Activated CD8-positive, alpha-beta T cell treated with anti-CD3 and anti-CD28 coated beads for 36 hours (primary cell): Measurements from ENCODE around the gene GPATCH8. TPM values are rescaled to one million over a fixed set of nuclear protein-coding genes. Genes with fewer than 3 reads are reported as not detected.
A peak's percentile ranks its signal among the peaks of the same experiment; 100 is the strongest.

ENCODE experiments used
- ATAC-seq: fragments of 200-7000 bp; cut with Tn5 transposase; one replicate; pipeline ENCODE4 v1.10.0; 2021; ENCODE audit warnings: mild to moderate bottlenecking, moderate library complexity
- CTCF ChIA-PET: fragments of 350-600 bp; sonication (Branson Sonifier 250); formaldehyde crosslinking; loops from one replicate; lab custom pipeline; 2021; ENCODE audit warnings: antibody characterized with exemption; lab: Charles Lee
- POLR2A ChIA-PET: fragments of 350-600 bp; sonication (Branson Sonifier 250); formaldehyde crosslinking; loops from one replicate; lab custom pipeline; 2021; ENCODE audit warnings: antibody characterized with exemption; lab: Charles Lee
- DNase-seq: peaks from one replicate; pipeline ENCODE4 v3.0.0-alpha.2; 2020
- H3K27ac Mint-ChIP-seq: one replicate; pipeline ENCODE4 v1.8.0; 2021; ENCODE audit warnings: mild to moderate bottlenecking, mixed read lengths
- H3K27me3 Mint-ChIP-seq: one replicate; pipeline ENCODE4 v1.8.0; 2021; ENCODE audit warnings: mixed read lengths
- H3K36me3 Mint-ChIP-seq: one replicate; pipeline ENCODE4 v1.8.0; 2021; ENCODE audit warnings: low read depth, mixed read lengths
- H3K4me1 Mint-ChIP-seq: one replicate; pipeline ENCODE4 v1.8.0; 2021; ENCODE audit warnings: low read depth, mixed read lengths
- H3K4me3 Mint-ChIP-seq: one replicate; pipeline ENCODE4 v1.8.0; 2021; ENCODE audit warnings: mild to moderate bottlenecking, moderate library complexity, mixed read lengths
- H3K9me3 Mint-ChIP-seq: one replicate; pipeline ENCODE4 v1.8.0; 2021; ENCODE audit warnings: mixed read lengths
- CTCF ChIP-seq: fragments of 200-600 bp; IDR thresholded peaks from one replicate; pipeline ENCODE4 v1.8.0; 2022; ENCODE audit warnings: antibody characterized with exemption, mild to moderate bottlenecking
- intact Hi-C: fragments of 100-400 bp; cut with micrococcal nuclease; formaldehyde crosslinking; loops from one replicate; pipeline ENCODE4 v1.10.0; 2022
- total RNA-seq, 2 experiments: library from RNA; stranded (reverse); gene quantifications; one replicate each; pipeline ENCODE4 v1.2.3, GENCODE V29; 2021

GPATCH8 gene
- total RNA-seq, 2 experiments from 2014 or later, result 34.0 to 36.8 TPM

GRCh38 chr17:44502598-44503146 is 534 bp downstream of the GPATCH8 start:
- Mint-ChIP-seq H3K36me3 (peaks cover 3% of the 10 kb centered on the region), H3K27me3 (no peaks in the 10 kb centered on the region), H3K4me1 (peaks cover 35% of the 10 kb centered on the region), H3K9me3 (no peaks in the 10 kb centered on the region), H3K27ac (peak overlapping the region; percentile 89), H3K4me3 (peak overlapping the region; percentile 92)
- intact Hi-C loops, result no loop called here
- TF ChIP-seq CTCF, result no peak
- POLR2A ChIA-PET, result interaction anchor here (1.0 to 1.3 kb wide), 4 partner anchors 9 to 96 kb away, joined by 3 to 6 read pairs (median 4); no protein-coding TSS in a partner anchor
- CTCF ChIA-PET, result interaction anchor here (0.6 to 1.6 kb wide), 5 partner anchors 9 to 293 kb away, joined by 3 to 6 read pairs (median 3); no protein-coding TSS in a partner anchor
- peak; percentile 22 for ATAC-seq
- no peak for DNase-seq

- intact Hi-C loops, result no loop called here
- no peaks in the 10 kb centered on the region for H3K27me3 Mint-ChIP-seq
- DNase-seq, result no peak
Measured at GRCh38 chr17:44501866-44502375, 1.3 kb downstream of the GPATCH8 start.

GRCh38 chr17:44499722-44500121 is 3.5 kb downstream of the GPATCH8 start:
- ATAC-seq (no peak), DNase-seq (no peak)
- intact Hi-C loops, result no loop called here
- TF ChIP-seq CTCF, result no peak
- Mint-ChIP-seq H3K27ac (no peak overlapping the region), H3K27me3 (no peaks in the 10 kb centered on the region), H3K4me3 (peak overlapping the region; percentile 21), H3K9me3 (no peaks in the 10 kb centered on the region), H3K4me1 (peaks cover 56% of the 10 kb centered on the region), H3K36me3 (peaks cover 3% of the 10 kb centered on the region)
- ChIA-PET POLR2A (interaction anchor here (0.6 to 1.1 kb wide), 2 partner anchors 14 to 278 kb away, joined by 3 to 4 read pairs; no protein-coding TSS in a partner anchor), CTCF (interaction anchor here (1.3 kb wide), 1 partner anchor 34 kb away, joined by 5 read pairs; no protein-coding TSS in a partner anchor)

More at GRCh38 chr17:44501866-44502375, 1.3 kb downstream of the GPATCH8 start:
- CTCF ChIA-PET, result interaction anchor here (0.9 to 1.3 kb wide), 3 partner anchors 10 to 32 kb away, joined by 3 read pairs; no protein-coding TSS in a partner anchor
- Mint-ChIP-seq H3K4me1 (peaks cover 39% of the 10 kb centered on the region), H3K36me3 (peaks cover 3% of the 10 kb centered on the region), H3K27ac (peak overlapping the region; percentile 89), H3K9me3 (no peaks in the 10 kb centered on the region), H3K4me3 (peak overlapping the region; percentile 92)
- no peak for ATAC-seq
- POLR2A ChIA-PET, result interaction anchor here (1.3 kb wide), 1 partner anchor 96 kb away, joined by 6 read pairs; no protein-coding TSS in a partner anchor
- no peak for TF ChIP-seq CTCF

- Mint-ChIP-seq H3K36me3 (peaks cover 5% of the 10 kb centered on the region), H3K9me3 (no peaks in the 10 kb centered on the region), H3K27ac (no peak overlapping the region), H3K27me3 (no peaks in the 10 kb centered on the region), H3K4me1 (peaks cover 60% of the 10 kb centered on the region), H3K4me3 (no peak overlapping the region)
- intact Hi-C loops, result no loop called here
- ChIA-PET POLR2A (interaction anchor here (1.3 kb wide), 1 partner anchor 12 kb away, joined by 3 read pairs; no protein-coding TSS in a partner anchor), CTCF (interaction anchor here (1.9 kb wide), 1 partner anchor 26 kb away, joined by 5 read pairs; no protein-coding TSS in a partner anchor)
- DNase-seq, result no peak
- ATAC-seq, result no peak
- no peak for TF ChIP-seq CTCF
Measured at GRCh38 chr17:44496815-44497214, 6.4 kb downstream of the GPATCH8 start.

- Mint-ChIP-seq H3K4me3 (no peak overlapping the region), H3K4me1 (peaks cover 45% of the 10 kb centered on the region), H3K36me3 (peaks cover 20% of the 10 kb centered on the region), H3K27me3 (no peaks in the 10 kb centered on the region), H3K9me3 (no peaks in the 10 kb centered on the region), H3K27ac (no peak overlapping the region)
- intact Hi-C loops, result no loop called here
- ATAC-seq (no peak), DNase-seq (no peak)
- CTCF ChIA-PET, result no interaction called here
- POLR2A ChIA-PET, result interaction anchor here (1.0 kb wide), 1 partner anchor 10 kb away, joined by 3 read pairs; the partner anchor contains the start of gene GPATCH8
- TF ChIP-seq CTCF, result no peak
Measured at GRCh38 chr17:44493339-44493738, 9.9 kb downstream of the GPATCH8 start.
